ENCODE measurements around the gene TMEM100.

DNA sequence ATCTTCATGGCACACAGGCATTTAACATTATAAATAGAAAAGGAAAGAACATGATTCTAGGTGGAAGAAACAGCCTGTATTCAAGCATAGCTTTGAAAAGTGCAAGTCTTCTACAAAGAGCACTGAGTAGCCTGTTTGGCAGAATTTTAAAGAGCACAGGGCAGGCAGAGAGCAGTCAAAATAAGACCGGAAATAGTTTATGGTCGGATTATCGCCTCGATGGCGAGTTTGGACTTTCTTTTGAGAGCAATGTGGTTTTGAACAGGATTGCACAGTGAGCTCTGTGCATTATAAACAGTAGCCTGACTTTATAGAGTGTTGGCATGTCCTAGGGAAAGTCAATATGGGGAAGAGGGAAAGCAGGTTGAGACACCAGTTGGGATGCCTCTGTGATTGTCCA, 6.2 kb upstream of the TMEM100 start:
- TF ChIP-seq GATA2 (IDR thresholded peaks at IDR 0.05; ENCODE audit: low read depth, low read length): no peak
- no peak for TF ChIP-seq GATA3 (IDR thresholded peaks at IDR 0.05; ENCODE audit: low read depth, low read length)

Measured in SH-SY5Y (cell line).